RWPE2 (cell line): ENCODE results near the gene OTX1.

Source experiments
- ATAC-seq: fragments of 200-7000 bp; cut with Tn5 transposase; 3 replicates; pipeline ENCODE4 v1.9.1; 2021; ENCODE audit warnings: low read depth
- DNase-seq: peaks from one replicate; pipeline ENCODE4 v3.0.0-alpha.2; 2020; ENCODE audit warnings: low spot score
- H3K27ac ChIP-seq: fragments of 450-650 bp; 2 replicates; pipeline ENCODE4 v1.5.1; 2017; ENCODE audit warnings: mild to moderate bottlenecking; ENCODE audit not compliant: poor library complexity, severe bottlenecking
- H3K27me3 ChIP-seq: fragments of 250-450 bp; sonication (Bioruptor Pico); 2 replicates; pipeline ENCODE4 v1.5.1; 2021; ENCODE audit warnings: mild to moderate bottlenecking, moderate library complexity; ENCODE audit not compliant: insufficient read depth, poor library complexity, severe bottlenecking
- H3K36me3 ChIP-seq: fragments of 250-450 bp; sonication (Bioruptor Pico); 2 replicates; pipeline ENCODE4 v1.5.1; 2020; ENCODE audit warnings: low read depth, mild to moderate bottlenecking, moderate library complexity
- H3K4me1 ChIP-seq: fragments of 250-450 bp; sonication (Bioruptor Pico); 2 replicates; pipeline ENCODE4 v1.5.1; 2021; ENCODE audit warnings: mild to moderate bottlenecking, moderate library complexity; ENCODE audit not compliant: insufficient read depth, poor library complexity, severe bottlenecking
- H3K4me3 ChIP-seq: fragments of 250-450 bp; sonication (Bioruptor Pico); 2 replicates; pipeline ENCODE4 v1.5.1; 2021; ENCODE audit warnings: mild to moderate bottlenecking, moderate library complexity; ENCODE audit not compliant: severe bottlenecking
- H3K9me3 ChIP-seq: fragments of 250-450 bp; sonication (Bioruptor Pico); 2 replicates; pipeline ENCODE4 v1.5.1; 2021; ENCODE audit warnings: mild to moderate bottlenecking, moderate library complexity; ENCODE audit not compliant: severe bottlenecking
- CTCF ChIP-seq: fragments of 450-650 bp; IDR thresholded peaks from one replicate; pipeline ENCODE4 v1.5.1; 2017; ENCODE audit warnings: mild to moderate bottlenecking, moderate library complexity; ENCODE audit not compliant: poor library complexity, severe bottlenecking

The OTX1 gene

GRCh38 chr2:63035660-63036059 lies 15.0 kb upstream of the OTX1 start:
- DNase-seq (no peak), ATAC-seq (no peak)
- Histone ChIP-seq H3K9me3 (no peaks in the 10 kb centered on the region), H3K27ac (peak overlapping the region; percentile 4), H3K4me1 (peaks cover 15% of the 10 kb centered on the region), H3K36me3 (peaks cover 33% of the 10 kb centered on the region), H3K27me3 (no peaks in the 10 kb centered on the region), H3K4me3 (no peak overlapping the region)
- no peak for TF ChIP-seq CTCF

- Histone ChIP-seq H3K4me3 (no peak overlapping the region), H3K9me3 (no peaks in the 10 kb centered on the region), H3K27ac (no peak overlapping the region), H3K27me3 (no peaks in the 10 kb centered on the region), H3K4me1 (peaks cover 15% of the 10 kb centered on the region), H3K36me3 (peaks cover 44% of the 10 kb centered on the region)
- ATAC-seq (no peak), DNase-seq (no peak)
- TF ChIP-seq CTCF = no peak
Observed at GRCh38 chr2:63038034-63038433, 12.6 kb upstream of the OTX1 start.

- no peak for TF ChIP-seq CTCF
- Histone ChIP-seq H3K9me3 (no peaks in the 10 kb centered on the region), H3K4me1 (no peaks in the 10 kb centered on the region), H3K36me3 (peaks cover 49% of the 10 kb centered on the region), H3K4me3 (no peak overlapping the region), H3K27me3 (no peaks in the 10 kb centered on the region), H3K27ac (no peak overlapping the region)
- ATAC-seq (no peak; the same call in 2 of the 3 replicates), DNase-seq (no peak)
Observed at GRCh38 chr2:63040586-63040985, 10.0 kb upstream of the OTX1 start.

- no peak for TF ChIP-seq CTCF
- no peaks in the 10 kb centered on the region for H3K9me3 ChIP-seq
- H3K4me1 ChIP-seq = no peaks in the 10 kb centered on the region
- ATAC-seq (no peak), DNase-seq (no peak)
- peaks cover 47% of the 10 kb centered on the region for H3K36me3 ChIP-seq
- no peak overlapping the region for H3K4me3 ChIP-seq
- H3K27ac ChIP-seq = no peak overlapping the region
- no peaks in the 10 kb centered on the region for H3K27me3 ChIP-seq
Observed at GRCh38 chr2:63041592-63041991, 9.0 kb upstream of the OTX1 start.

- TF ChIP-seq CTCF = no peak
- no peak for ATAC-seq
- no peaks in the 10 kb centered on the region for H3K27me3 ChIP-seq
- H3K36me3 ChIP-seq = peaks cover 24% of the 10 kb centered on the region
- no peaks in the 10 kb centered on the region for H3K9me3 ChIP-seq
- no peak overlapping the region for H3K27ac ChIP-seq
- no peak for DNase-seq
- no peak overlapping the region for H3K4me3 ChIP-seq
- H3K4me1 ChIP-seq = no peaks in the 10 kb centered on the region
Observed at GRCh38 chr2:63044362-63045327, 6.0 kb upstream of the OTX1 start.
